HG03432 (cell line): ENCODE results near the gene MAGEH1.

ENCODE experiments used
- ATAC-seq: cut with Tn5 transposase; IDR thresholded peaks from one replicate; pipeline ENCODE4 v1.9.1; 2021; ENCODE audit warnings: mild to moderate bottlenecking, moderate library complexity; ENCODE audit not compliant: unreplicated experiment

Gene MAGEH1

GRCh38 chrX:55489314-55490009, 37.5 kb downstream of the MAGEH1 start, which contains the start of gene USP51:
Gene USP51, minus strand, starts transcription at chrX:55489848. Its CDS starts 909 bp downstream, at chrX:55488939.
- ATAC-seq, result peak; percentile 51

- no peak for ATAC-seq
Measured at GRCh38 chrX:55490121-55490520, 38.2 kb downstream of the MAGEH1 start.

- ATAC-seq, result no peak
Measured at GRCh38 chrX:55490974-55491373, 39.0 kb downstream of the MAGEH1 start.
